CD4-positive, alpha-beta T cell treated with Interleukin-15 for 4 hours (primary cell): ENCODE data around the gene RINL.
"Not testable (repeated sequence)": the region's sequence is repeated elsewhere in the genome, so short reads cannot be mapped to it uniquely, and the experiment has no call there.

ENCODE experiments used
- DNase-seq: peaks from one replicate; pipeline ENCODE4 v3.0.0-alpha.2; 2020; ENCODE audit warnings: low spot score

The RINL gene

GRCh38 chr19:38834104-38834490 is 44.0 kb downstream of the RINL start:
- no peak for DNase-seq

GRCh38 chr19:38833092-38833425 is 45.0 kb downstream of the RINL start:
- no peak for DNase-seq

- no peak for DNase-seq
Measured at GRCh38 chr19:38831142-38831605, 46.9 kb downstream of the RINL start.

GRCh38 chr19:38830039-38830733 is 47.9 kb downstream of the RINL start:
- no peak for DNase-seq

GRCh38 chr19:38829203-38829602 is 48.9 kb downstream of the RINL start:
- not testable (repeated sequence) for DNase-seq

- DNase-seq, result no peak
Measured at GRCh38 chr19:38826856-38827551, 51.1 kb downstream of the RINL start.

GRCh38 chr19:38825936-38826335 is 52.1 kb downstream of the RINL start:
- not testable (repeated sequence) for DNase-seq

GRCh38 chr19:38821230-38821825 is 56.7 kb downstream of the RINL start:
- not testable (repeated sequence) for DNase-seq

- DNase-seq, result no peak
Measured at GRCh38 chr19:38819231-38819920, 58.7 kb downstream of the RINL start.
